ENCODE data around the gene TIMM23. TPM values are rescaled to one million over a fixed set of nuclear protein-coding genes. Genes with fewer than 3 reads are reported as not detected.
"Not testable (repeated sequence)": the region's sequence is repeated elsewhere in the genome, so short reads cannot be mapped to it uniquely, and the experiment has no call there.

TIMM23 gene
- total and polyA plus RNA-seq, 2 donors (not counting 1 experiment from before 2014, with no cell fraction given): 21.1 to 28.3 TPM

DNA sequence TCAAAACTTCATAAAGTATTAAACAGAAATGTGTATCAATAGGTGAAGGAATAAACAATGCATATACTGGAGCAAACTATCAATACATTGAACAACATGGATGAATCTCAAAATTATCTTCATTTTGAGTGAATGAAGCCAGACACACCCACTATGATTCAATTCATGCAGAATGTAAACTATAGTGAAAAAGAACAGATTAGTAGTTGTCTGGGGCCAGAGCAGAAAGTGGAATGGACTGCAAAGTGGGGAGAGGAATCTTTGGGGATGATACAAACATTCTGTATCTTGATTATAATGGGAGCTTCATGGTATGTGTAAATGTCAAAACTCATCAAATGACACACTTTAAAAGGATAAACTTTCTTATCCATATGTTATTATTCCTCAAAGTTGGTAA is 23.5 kb upstream of the TIMM23 start:
- H3K9me3 Mint-ChIP-seq (ENCODE audit: insufficient read depth); H3K36me3 ChIP-seq (replicated peaks in 1 of 2; ENCODE audit: control extremely low read depth in 1 of 2, control insufficient read depth in 1 of 2, extremely low read depth in 1 of 2, insufficient read depth in 2 of 2, low read length in 1 of 2); H3K4me3 ChIP-seq (ENCODE audit: control extremely low read depth in 1 of 5, extremely low read depth in 1 of 5, insufficient read depth in 1 of 5, low read depth in 2 of 5, low read length in 4 of 5); DNase-seq; intact Hi-C loops (cut with micrococcal nuclease); H3K4me2 ChIP-seq (replicated peaks; ENCODE audit: low read depth, low read length, poor library complexity, severe bottlenecking); H3K9ac ChIP-seq (ENCODE audit: low read length); H3K4me3 Mint-ChIP-seq; H3K27me3 Mint-ChIP-seq; H4K20me1 ChIP-seq (ENCODE audit: control insufficient read depth, insufficient read depth, low read length, poor library complexity, severe bottlenecking); POLR2A ChIA-PET; H3K4me1 ChIP-seq (ENCODE audit: control insufficient read depth in 2 of 2, insufficient read depth in 2 of 2, low read length in 2 of 2); H3K27ac Mint-ChIP-seq; H3K27ac ChIP-seq (ENCODE audit: low read length in 2 of 2); ATAC-seq (ENCODE audit: low read depth); H3K79me2 ChIP-seq (ENCODE audit: control insufficient read depth, insufficient read depth, low read length); H3K9me3 ChIP-seq (ENCODE audit: control extremely low read depth in 1 of 3, control insufficient read depth in 2 of 3, insufficient read depth in 1 of 3, low read length in 2 of 3); H2AFZ ChIP-seq (ENCODE audit: insufficient read depth, low read depth, low read length, poor library complexity, severe bottlenecking); H3K27me3 ChIP-seq (replicated peaks in 1 of 4; ENCODE audit: control extremely low read depth in 1 of 4, control insufficient read depth in 3 of 4, insufficient read depth in 4 of 4, low read length in 3 of 4); H3K4me1 Mint-ChIP-seq: not testable (repeated sequence)
- CTCF ChIA-PET: interaction anchor here (0.7 kb wide), 1 partner anchor 699 kb away, joined by 4 read pairs; no protein-coding TSS in a partner anchor

DNA sequence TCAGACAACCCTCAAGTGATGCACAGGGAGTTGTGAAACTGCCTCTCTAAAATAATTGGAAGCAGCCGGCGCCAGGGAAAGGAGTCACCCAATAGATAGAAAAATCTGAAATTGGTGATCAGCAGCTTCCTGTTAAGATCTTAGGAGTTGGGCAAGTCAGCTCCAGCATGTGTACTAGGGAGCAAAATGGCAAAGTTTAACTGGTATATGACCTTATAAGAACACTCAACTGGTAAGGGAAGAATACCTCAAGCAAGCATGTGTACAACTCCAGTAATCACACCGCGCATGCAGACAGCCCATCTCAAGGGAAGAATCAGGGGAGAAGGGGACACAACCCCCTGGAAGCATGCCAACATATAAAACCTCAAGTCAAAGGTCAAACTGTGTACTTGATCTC is 17.9 kb upstream of the TIMM23 start:
- H3K9ac ChIP-seq (ENCODE audit: low read length); ATAC-seq (ENCODE audit: low read depth); H3K36me3 ChIP-seq (replicated peaks in 1 of 2; ENCODE audit: control extremely low read depth in 1 of 2, control insufficient read depth in 1 of 2, extremely low read depth in 1 of 2, insufficient read depth in 2 of 2, low read length in 1 of 2); H3K9me3 Mint-ChIP-seq (ENCODE audit: insufficient read depth); H3K4me3 ChIP-seq (ENCODE audit: control extremely low read depth in 1 of 5, extremely low read depth in 1 of 5, insufficient read depth in 1 of 5, low read depth in 2 of 5, low read length in 4 of 5); H3K9me3 ChIP-seq (ENCODE audit: control extremely low read depth in 1 of 3, control insufficient read depth in 2 of 3, insufficient read depth in 1 of 3, low read length in 2 of 3); CTCF ChIA-PET; H3K27me3 ChIP-seq (replicated peaks in 1 of 4; ENCODE audit: control extremely low read depth in 1 of 4, control insufficient read depth in 3 of 4, insufficient read depth in 4 of 4, low read length in 3 of 4); H3K4me1 Mint-ChIP-seq; H3K27ac Mint-ChIP-seq; H3K27me3 Mint-ChIP-seq; H3K79me2 ChIP-seq (ENCODE audit: control insufficient read depth, insufficient read depth, low read length); H3K4me1 ChIP-seq (ENCODE audit: control insufficient read depth in 2 of 2, insufficient read depth in 2 of 2, low read length in 2 of 2); H3K27ac ChIP-seq (ENCODE audit: low read length in 2 of 2); H4K20me1 ChIP-seq (ENCODE audit: control insufficient read depth, insufficient read depth, low read length, poor library complexity, severe bottlenecking); H2AFZ ChIP-seq (ENCODE audit: insufficient read depth, low read depth, low read length, poor library complexity, severe bottlenecking); POLR2A ChIA-PET; intact Hi-C loops (cut with micrococcal nuclease); DNase-seq; H3K4me3 Mint-ChIP-seq; H3K4me2 ChIP-seq (replicated peaks; ENCODE audit: low read depth, low read length, poor library complexity, severe bottlenecking): not testable (repeated sequence)
- WGBS (ENCODE audit: insufficient coverage): no CpG with 5 or more reads among the region's 4 CpGs

DNA sequence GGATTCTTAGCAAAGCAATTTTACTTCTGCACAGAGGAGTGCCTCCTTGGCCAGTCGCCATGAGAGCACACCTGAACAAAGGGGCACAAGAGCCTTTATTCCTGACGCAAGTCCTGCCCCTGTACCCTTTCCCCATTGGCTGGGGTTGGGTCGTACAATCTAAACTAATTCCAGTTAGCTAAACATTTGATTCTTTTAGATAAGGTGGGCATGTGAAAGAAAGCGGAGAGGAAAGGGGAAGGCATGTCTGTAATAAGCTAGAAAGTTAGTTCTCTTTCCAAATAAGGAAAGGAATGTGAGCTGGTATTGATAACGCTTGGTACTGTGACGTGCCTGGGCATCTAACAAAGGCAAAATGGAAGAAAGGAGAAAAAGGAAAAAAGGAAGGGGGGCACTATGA is 15.7 kb upstream of the TIMM23 start:
- H3K27ac ChIP-seq (ENCODE audit: low read length in 2 of 2); POLR2A ChIA-PET; H3K9me3 ChIP-seq (ENCODE audit: control extremely low read depth in 1 of 3, control insufficient read depth in 2 of 3, insufficient read depth in 1 of 3, low read length in 2 of 3); H3K27ac Mint-ChIP-seq; intact Hi-C loops (cut with micrococcal nuclease); H3K4me2 ChIP-seq (replicated peaks; ENCODE audit: low read depth, low read length, poor library complexity, severe bottlenecking); DNase-seq; H3K4me1 ChIP-seq (ENCODE audit: control insufficient read depth in 2 of 2, insufficient read depth in 2 of 2, low read length in 2 of 2); CTCF ChIA-PET; H3K9me3 Mint-ChIP-seq (ENCODE audit: insufficient read depth); H3K36me3 ChIP-seq (replicated peaks in 1 of 2; ENCODE audit: control extremely low read depth in 1 of 2, control insufficient read depth in 1 of 2, extremely low read depth in 1 of 2, insufficient read depth in 2 of 2, low read length in 1 of 2); H3K4me3 Mint-ChIP-seq; H2AFZ ChIP-seq (ENCODE audit: insufficient read depth, low read depth, low read length, poor library complexity, severe bottlenecking); ATAC-seq (ENCODE audit: low read depth); H3K27me3 Mint-ChIP-seq; H3K79me2 ChIP-seq (ENCODE audit: control insufficient read depth, insufficient read depth, low read length); H3K4me1 Mint-ChIP-seq; H3K9ac ChIP-seq (ENCODE audit: low read length); H4K20me1 ChIP-seq (ENCODE audit: control insufficient read depth, insufficient read depth, low read length, poor library complexity, severe bottlenecking); H3K4me3 ChIP-seq (ENCODE audit: control extremely low read depth in 1 of 5, extremely low read depth in 1 of 5, insufficient read depth in 1 of 5, low read depth in 2 of 5, low read length in 4 of 5); H3K27me3 ChIP-seq (replicated peaks in 1 of 4; ENCODE audit: control extremely low read depth in 1 of 4, control insufficient read depth in 3 of 4, insufficient read depth in 4 of 4, low read length in 3 of 4): not testable (repeated sequence)
- WGBS (ENCODE audit: insufficient coverage): no CpG with 5 or more reads among the region's 6 CpGs

DNA sequence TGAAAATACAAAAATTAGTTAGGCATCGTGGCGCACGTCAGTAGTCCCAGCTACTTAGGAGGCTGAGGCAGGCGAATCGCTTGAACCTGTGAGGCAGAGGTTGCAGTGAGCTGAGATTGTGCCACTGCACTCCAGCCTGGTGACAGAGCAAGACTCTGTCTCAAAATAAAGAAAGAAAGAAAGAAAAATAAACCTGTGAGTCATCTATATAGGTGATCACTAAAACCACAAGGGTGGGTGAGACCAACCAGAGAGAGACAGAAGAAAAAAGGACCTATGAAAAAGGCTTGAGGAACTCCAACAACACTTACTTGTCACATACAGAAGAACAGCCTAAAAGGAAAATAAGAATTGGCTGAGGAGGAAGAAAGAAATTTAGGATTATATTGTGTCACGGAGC is 14.4 kb upstream of the TIMM23 start:
- H3K9me3 Mint-ChIP-seq (ENCODE audit: insufficient read depth); H3K79me2 ChIP-seq (ENCODE audit: control insufficient read depth, insufficient read depth, low read length); ATAC-seq (ENCODE audit: low read depth); H3K4me1 Mint-ChIP-seq; H3K9ac ChIP-seq (ENCODE audit: low read length); H3K27me3 Mint-ChIP-seq; H3K9me3 ChIP-seq (ENCODE audit: control extremely low read depth in 1 of 3, control insufficient read depth in 2 of 3, insufficient read depth in 1 of 3, low read length in 2 of 3); H3K27me3 ChIP-seq (replicated peaks in 1 of 4; ENCODE audit: control extremely low read depth in 1 of 4, control insufficient read depth in 3 of 4, insufficient read depth in 4 of 4, low read length in 3 of 4); DNase-seq; H3K36me3 ChIP-seq (replicated peaks in 1 of 2; ENCODE audit: control extremely low read depth in 1 of 2, control insufficient read depth in 1 of 2, extremely low read depth in 1 of 2, insufficient read depth in 2 of 2, low read length in 1 of 2); H2AFZ ChIP-seq (ENCODE audit: insufficient read depth, low read depth, low read length, poor library complexity, severe bottlenecking); POLR2A ChIA-PET; H3K4me3 Mint-ChIP-seq; H4K20me1 ChIP-seq (ENCODE audit: control insufficient read depth, insufficient read depth, low read length, poor library complexity, severe bottlenecking); H3K4me1 ChIP-seq (ENCODE audit: control insufficient read depth in 2 of 2, insufficient read depth in 2 of 2, low read length in 2 of 2); H3K4me3 ChIP-seq (ENCODE audit: control extremely low read depth in 1 of 5, extremely low read depth in 1 of 5, insufficient read depth in 1 of 5, low read depth in 2 of 5, low read length in 4 of 5); intact Hi-C loops (cut with micrococcal nuclease); H3K4me2 ChIP-seq (replicated peaks; ENCODE audit: low read depth, low read length, poor library complexity, severe bottlenecking); H3K27ac ChIP-seq (ENCODE audit: low read length in 2 of 2); H3K27ac Mint-ChIP-seq: not testable (repeated sequence)
- 100% methylated on average over 5 of the region's 6 CpGs for WGBS (ENCODE audit: insufficient coverage)
- CTCF ChIA-PET: interaction anchor here (0.7 kb wide), 1 partner anchor 709 kb away, joined by 3 read pairs; no protein-coding TSS in a partner anchor

Measured in B cell (primary cell).